Neuronal stem cell (in vitro differentiated cells): ENCODE measurements around the gene FAM170A.

ENCODE experiments used
- DNase-seq: peaks from one replicate; pipeline ENCODE4 v3.0.0-alpha.2; 2013; ENCODE audit warnings: low spot score
- H2AFZ ChIP-seq: one replicate; pipeline ENCODE4 v1.6.1; 2013; ENCODE audit warnings: mild to moderate bottlenecking, low read length, inconsistent platforms
- H2AK5ac ChIP-seq: 2 replicates; pipeline ENCODE4 v1.6.1; 2013; ENCODE audit warnings: low read depth, mild to moderate bottlenecking, inconsistent platforms, low read length, moderate library complexity, mixed read lengths
- H2BK120ac ChIP-seq: 2 replicates; pipeline ENCODE4 v1.6.1; 2013; ENCODE audit warnings: low read depth, mild to moderate bottlenecking, inconsistent platforms, low read length, moderate library complexity, mixed read lengths
- H2BK12ac ChIP-seq: one replicate; pipeline ENCODE4 v1.6.1; 2013; ENCODE audit warnings: low read length, inconsistent platforms
- H2BK15ac ChIP-seq: 2 replicates; pipeline ENCODE4 v1.6.1; 2013; ENCODE audit warnings: mild to moderate bottlenecking, low read length, inconsistent platforms, mixed read lengths
- H2BK5ac ChIP-seq: one replicate; pipeline ENCODE4 v1.6.1; 2013; ENCODE audit warnings: inconsistent platforms, mild to moderate bottlenecking, low read length, moderate library complexity
- H3K14ac ChIP-seq: one replicate; pipeline ENCODE4 v1.6.1; 2013; ENCODE audit warnings: low read length, inconsistent platforms
- H3K18ac ChIP-seq: 2 replicates; pipeline ENCODE4 v1.6.1; 2013; ENCODE audit warnings: low read length, inconsistent platforms
- H3K23ac ChIP-seq: 2 replicates; pipeline ENCODE4 v1.6.1; 2013; ENCODE audit warnings: low read depth, mild to moderate bottlenecking, mixed read lengths, low read length, inconsistent platforms; ENCODE audit not compliant: poor library complexity
- H3K27ac ChIP-seq: replicated peaks from 3 replicates; pipeline ENCODE4 v1.5.1; 2013; ENCODE audit warnings: low read length, inconsistent platforms
- H3K27me3 ChIP-seq, 3 experiments: 2 replicates each; pipeline ENCODE4 v1.6.1; 2013; ENCODE audit warnings: low read length in 3 of 3, mild to moderate bottlenecking in 2 of 3, inconsistent platforms in 1 of 3, low read depth in 1 of 3, mixed read lengths in 1 of 3, moderate library complexity in 1 of 3; ENCODE audit not compliant: control insufficient read depth in 3 of 3, insufficient read depth in 3 of 3
- H3K36me3 ChIP-seq, 2 donors: replicated peaks in 1 of 2; 2 replicates each; pipeline ENCODE4 v1.6.1; 2013; ENCODE audit warnings: low read length in 2 of 2; ENCODE audit not compliant: control insufficient read depth in 2 of 2, insufficient read depth in 2 of 2
- H3K4ac ChIP-seq: 2 replicates; pipeline ENCODE4 v1.6.1; 2013; ENCODE audit warnings: inconsistent platforms, mild to moderate bottlenecking, low read length, moderate library complexity
- H3K4me1 ChIP-seq, 2 donors: 1 replicate in 1 of 2; 2 replicates in 1 of 2; pipeline ENCODE4 v1.6.1; 2013; ENCODE audit warnings: low read length in 2 of 2, low read depth in 1 of 2; ENCODE audit not compliant: control insufficient read depth in 2 of 2, insufficient read depth in 1 of 2
- H3K4me2 ChIP-seq: one replicate; pipeline ENCODE4 v1.6.1; 2013; ENCODE audit warnings: mild to moderate bottlenecking, low read length, inconsistent platforms; ENCODE audit not compliant: insufficient read depth, poor library complexity, severe bottlenecking
- H3K4me3 ChIP-seq, 2 donors: 2 replicates each; pipeline ENCODE4 v1.5.1; 2013; ENCODE audit warnings: low read length in 2 of 2, mild to moderate bottlenecking in 2 of 2, inconsistent platforms in 1 of 2, moderate library complexity in 1 of 2
- H3K79me1 ChIP-seq: one replicate; pipeline ENCODE4 v1.6.1; 2013; ENCODE audit warnings: low read depth, mild to moderate bottlenecking, inconsistent platforms, low read length, moderate library complexity
- H3K9ac ChIP-seq: one replicate; pipeline ENCODE4 v1.6.1; 2013; ENCODE audit warnings: mild to moderate bottlenecking, low read depth, low read length, inconsistent platforms; ENCODE audit not compliant: poor library complexity
- H3K9me3 ChIP-seq, 2 donors: replicated peaks in 1 of 2; 2 replicates each; pipeline versions ENCODE3 to v1.6.1; 2013; ENCODE audit warnings: low read length in 2 of 2, mild to moderate bottlenecking in 2 of 2, inconsistent platforms in 1 of 2, low read depth in 1 of 2, mixed read lengths in 1 of 2, moderate library complexity in 1 of 2; ENCODE audit not compliant: control insufficient read depth in 2 of 2, insufficient read depth in 1 of 2
- H4K8ac ChIP-seq: one replicate; pipeline ENCODE4 v1.6.1; 2013; ENCODE audit warnings: low read depth, mild to moderate bottlenecking, inconsistent platforms, low read length, moderate library complexity
- H4K91ac ChIP-seq: one replicate; pipeline ENCODE4 v1.6.1; 2013; ENCODE audit warnings: low read length, low read depth, mild to moderate bottlenecking, inconsistent platforms; ENCODE audit not compliant: poor library complexity
- WGBS, 2 donors: extraction: QIAGEN DNeasy Blood & Tissue Kit; methylation state at CpG; one replicate each; pipeline ENCODE4 v1.1.7; 2013; ENCODE audit warnings: missing lambda C conversion rate in 2 of 2, mixed read lengths in 1 of 2; ENCODE audit not compliant: insufficient read length in 2 of 2, insufficient replicate concordance in 1 of 2; ENCODE audit errors: extremely low coverage in 2 of 2; 5-methylcytosine and 5-hydroxymethylcytosine counted together

FAM170A gene

GRCh38 chr5:119597728-119598298, 31.5 kb upstream of the FAM170A start:
- Histone ChIP-seq H3K79me1 (no peaks in the 10 kb centered on the region), H3K9ac (no peak overlapping the region), H3K23ac (no peak overlapping the region), H2BK12ac (no peak overlapping the region), H3K4me1 (no peaks in the 10 kb centered on the region), H3K14ac (no peak overlapping the region), H3K9me3 (no peaks in the 10 kb centered on the region), H3K4me3 (no peak overlapping the region), H3K27ac (no peak overlapping the region), H3K36me3 (no peaks in the 10 kb centered on the region), H4K8ac (no peak overlapping the region), H3K4me2 (no peak overlapping the region), H3K4ac (no peak overlapping the region), H3K27me3 (no peaks in the 10 kb centered on the region), H2BK5ac (no peak overlapping the region), H3K18ac (no peak overlapping the region), H2BK15ac (no peak overlapping the region), H2AK5ac (no peak overlapping the region), H4K91ac (no peak overlapping the region), H2BK120ac (no peak overlapping the region), H2AFZ (no peak overlapping the region)
- WGBS, 2 donors: no CpG with 5 or more reads among the region's 2 CpGs
- DNase-seq: no peak

GRCh38 chr5:119613937-119614336, 15.4 kb upstream of the FAM170A start:
- DNase-seq: no peak
- Histone ChIP-seq H3K23ac (no peak overlapping the region), H3K36me3 (no peaks in the 10 kb centered on the region), H3K9me3 (no peaks in the 10 kb centered on the region), H2AK5ac (no peak overlapping the region), H3K14ac (no peak overlapping the region), H2BK5ac (no peak overlapping the region), H3K27ac (no peak overlapping the region), H3K18ac (no peak overlapping the region), H4K8ac (no peak overlapping the region), H2BK120ac (no peak overlapping the region), H3K9ac (no peak overlapping the region), H3K4me3 (no peak overlapping the region), H3K4ac (no peak overlapping the region), H2AFZ (no peak overlapping the region), H3K79me1 (no peaks in the 10 kb centered on the region), H3K4me2 (no peak overlapping the region), H3K4me1 (peaks cover 0 to 7% of the 10 kb centered on the region in 2 donors), H2BK15ac (no peak overlapping the region), H4K91ac (no peak overlapping the region), H3K27me3 (no peaks in the 10 kb centered on the region), H2BK12ac (no peak overlapping the region)

- Histone ChIP-seq H3K23ac (no peak overlapping the region), H2BK15ac (no peak overlapping the region), H2BK12ac (no peak overlapping the region), H3K9me3 (no peaks in the 10 kb centered on the region), H3K27me3 (no peaks in the 10 kb centered on the region), H2BK5ac (no peak overlapping the region), H3K27ac (no peak overlapping the region), H3K18ac (no peak overlapping the region), H3K4me2 (no peak overlapping the region), H3K79me1 (no peaks in the 10 kb centered on the region), H3K36me3 (no peaks in the 10 kb centered on the region), H4K8ac (no peak overlapping the region), H2BK120ac (no peak overlapping the region), H3K4ac (no peak overlapping the region), H3K14ac (no peak overlapping the region), H2AFZ (no peak overlapping the region), H2AK5ac (no peak overlapping the region), H4K91ac (no peak overlapping the region), H3K9ac (no peak overlapping the region), H3K4me1 (peaks cover 0 to 6% of the 10 kb centered on the region in 2 donors), H3K4me3 (no peak overlapping the region)
- no CpG with 5 or more reads among the region's 2 CpGs for WGBS, 2 donors
- no peak for DNase-seq
Measured at GRCh38 chr5:119614838-119615237, 14.5 kb upstream of the FAM170A start.

DNA sequence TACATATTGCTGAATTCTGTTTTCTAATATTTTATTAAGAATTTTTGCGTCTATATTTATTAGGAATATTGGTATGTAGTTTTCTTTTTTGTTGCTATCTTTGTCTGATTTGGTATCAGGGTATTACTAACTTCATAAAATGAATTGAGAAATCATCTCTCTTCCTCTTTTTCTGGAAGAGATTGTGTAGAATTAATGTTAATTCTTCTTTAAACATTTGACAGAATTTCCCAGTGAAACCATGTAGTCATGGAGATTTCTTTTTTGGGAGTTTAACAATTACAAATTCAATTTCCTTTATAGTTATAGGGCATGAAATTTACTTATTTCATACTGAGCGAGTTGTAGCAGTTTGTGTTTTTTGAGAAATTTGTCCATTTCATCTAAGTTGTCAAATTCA, 3.3 kb upstream of the FAM170A start:
- Histone ChIP-seq H2BK15ac (no peak overlapping the region), H2AFZ (no peak overlapping the region), H4K8ac (no peak overlapping the region), H3K4me1 (no peaks in the 10 kb centered on the region), H3K27ac (no peak overlapping the region), H2BK12ac (no peak overlapping the region), H3K4ac (no peak overlapping the region), H3K14ac (no peak overlapping the region), H3K4me3 (no peak overlapping the region), H3K36me3 (no peaks in the 10 kb centered on the region), H2AK5ac (no peak overlapping the region), H3K9me3 (no peaks in the 10 kb centered on the region), H3K23ac (no peak overlapping the region), H3K9ac (no peak overlapping the region), H3K27me3 (no peaks in the 10 kb centered on the region), H4K91ac (no peak overlapping the region), H3K18ac (no peak overlapping the region), H2BK5ac (no peak overlapping the region), H3K4me2 (no peak overlapping the region), H3K79me1 (no peaks in the 10 kb centered on the region), H2BK120ac (no peak overlapping the region)
- WGBS, 2 donors: no CpG with 5 or more reads among the region's 2 CpGs
- DNase-seq: no peak
